HepG2 (cell line): ENCODE measurements around the gene RECQL5. TPM values are rescaled to one million over a fixed set of nuclear protein-coding genes. Genes with fewer than 3 reads are reported as not detected.
A peak's percentile ranks its signal among the peaks of the same experiment; 100 is the strongest.

Experiments
- E2F5 ChIP-seq: sonication (generic); formaldehyde crosslinking; conservative IDR thresholded peaks from 2 replicates; pipeline ENCODE4 v1.4.0; 2020; ENCODE audit warnings: missing genetic modification reagents
- GPN1 ChIP-seq: sonication (generic); formaldehyde crosslinking; IDR thresholded peaks from 2 replicates; pipeline ENCODE4 v1.5.1; 2020; ENCODE audit warnings: missing genetic modification reagents, borderline replicate concordance
- HNRNPUL1 ChIP-seq: fragments of 200-400 bp; formaldehyde crosslinking; IDR thresholded peaks from 2 replicates; pipeline ENCODE4 v1.6.1; 2017; ENCODE audit warnings: low read depth, mild to moderate bottlenecking, low read length, moderate library complexity
- ISL2 ChIP-seq: sonication (generic); formaldehyde crosslinking; IDR thresholded peaks from 2 replicates; pipeline ENCODE4 v1.5.0; 2020; ENCODE audit warnings: missing genetic modification reagents
- MBNL3 ChIP-seq: fragments of 250-450 bp; sonication (Bioruptor Pico); conservative IDR thresholded peaks from 2 replicates; pipeline ENCODE4 v1.8.0; 2022; ENCODE audit warnings: mild to moderate bottlenecking, inconsistent platforms
- MXD3 ChIP-seq: IDR thresholded peaks from 2 replicates; pipeline ENCODE4 v1.6.1; 2016; ENCODE audit warnings: mild to moderate bottlenecking, missing biosample characterization, missing genetic modification reagents
- NBN ChIP-seq: fragments of 450-650 bp; conservative IDR thresholded peaks from 2 replicates; pipeline ENCODE4 v1.6.1; 2017
- NR2F1 ChIP-seq, 2 experiments: fragments of 450-650 bp in 1 of 2; formaldehyde crosslinking in 1 of 2; IDR thresholded peaks; 2 replicates each; pipeline versions ENCODE4 v1.5.0 to v1.6.1; 2016 to 2020; ENCODE audit warnings: mild to moderate bottlenecking in 1 of 2, missing compliant biosample characterization in 1 of 2, missing genetic modification reagents in 1 of 2, moderate library complexity in 1 of 2
- PRDM10 ChIP-seq: sonication (generic); formaldehyde crosslinking; IDR thresholded peaks from 2 replicates; pipeline ENCODE4 v1.4.0; 2020; ENCODE audit warnings: low read depth, missing genetic modification reagents
- ZBTB33 ChIP-seq: sonication (generic); formaldehyde crosslinking; IDR thresholded peaks from 2 replicates; pipeline ENCODE4 v1.4.0; 2020; ENCODE audit warnings: missing genetic modification reagents
- ZNF251 ChIP-seq: sonication (generic); formaldehyde crosslinking; IDR thresholded peaks from 2 replicates; pipeline ENCODE4 v1.9.0; 2021; ENCODE audit warnings: mild to moderate bottlenecking, missing genetic modification reagents
- ZNF430 ChIP-seq: sonication (generic); formaldehyde crosslinking; IDR thresholded peaks from 2 replicates; pipeline ENCODE4 v1.9.0; 2021; ENCODE audit warnings: mild to moderate bottlenecking, missing genetic modification reagents
- ZNF614 ChIP-seq: IDR thresholded peaks from 2 replicates; pipeline ENCODE4 v1.6.1; 2018; ENCODE audit warnings: missing biosample characterization, missing genetic modification reagents, inconsistent platforms, borderline replicate concordance
- ZNF639 ChIP-seq: conservative IDR thresholded peaks from 2 replicates; pipeline ENCODE4 v1.6.1; 2018; ENCODE audit warnings: missing genetic modification reagents
- ZNF749 ChIP-seq: sonication (generic); formaldehyde crosslinking; IDR thresholded peaks from 2 replicates; pipeline ENCODE4 v1.8.0; 2022; ENCODE audit warnings: mild to moderate bottlenecking, missing genetic modification reagents, moderate library complexity, borderline replicate concordance
- ZNF770 ChIP-seq: sonication (generic); formaldehyde crosslinking; IDR thresholded peaks from 2 replicates; pipeline ENCODE4 v1.5.0; 2020; ENCODE audit warnings: mild to moderate bottlenecking, missing genetic modification reagents
- polyA plus RNA-seq, 8 experiments: library from polyadenylated mRNA; depleted of rRNA in 3 of 8; stranded (reverse) in 7 of 8; unstranded in 1 of 8; fragments of >200 nt; fragmentation: Illumina TruSeq in 4 of 8; extraction: Trizol in 4 of 8; gene quantifications; 2 replicates each; pipeline versions ENCODE4 v1.2.1 to v1.2.3, GENCODE V29; 2011 to 2016; ENCODE audit warnings: low read depth in 4 of 8, missing spikeins in 1 of 8, mixed read lengths in 1 of 8; ENCODE audit not compliant: insufficient read depth in 1 of 8
- total RNA-seq, 5 experiments: library from RNA; depleted of rRNA; stranded (reverse); fragments of >200 nt; fragmentation: Illumina TruSeq; extraction: Trizol; gene quantifications; 2 replicates each; pipeline ENCODE4 v1.2.3, GENCODE V29; 2016; ENCODE audit warnings: low read depth in 1 of 5

Gene RECQL5
- total and polyA plus RNA-seq, 2 of the 13 experiments (the other 11 are each of a cell fraction or from before 2014, with no cell fraction given), result 27.7 to 32.0 TPM

GRCh38 chr17:75666959-75667790 is at the start of gene RECQL5, which contains the start of gene SAP30BP (continued):
- TF ChIP-seq PRDM10 (CRISPR knock-in tag) (no peak), MBNL3 (CRISPR knock-in tag) (no peak), ZBTB33 (CRISPR knock-in tag) (0 out of 2 replicates have a peak, but pooled peaks have one; percentile 22), ZNF430 (peak; percentile 81), ZNF251 (CRISPR knock-in tag) (no peak), GPN1 (CRISPR knock-in tag) (no peak), ZNF614 (0 out of 2 replicates have a peak, but pooled peaks have one; percentile 71), E2F5 (CRISPR knock-in tag) (no peak), MXD3 (CRISPR knock-in tag) (no peak; the same call in 1 of the 2 replicates), ZNF770 (CRISPR knock-in tag) (no peak), ISL2 (CRISPR knock-in tag) (0 out of 2 replicates have a peak, but pooled peaks have one; percentile 18), ZNF749 (CRISPR knock-in tag) (no peak), HNRNPUL1 (no peak), NR2F1 (CRISPR knock-in tag; IDR thresholded peaks at IDR 0.05) (no peak), ZNF639 (CRISPR knock-in tag) (0 out of 2 replicates have a peak, but pooled peaks have one; percentile 15), NBN (no peak)
